Measurements from ENCODE around the gene ARPC1A. TPM values are rescaled to one million over a fixed set of nuclear protein-coding genes. Genes with fewer than 3 reads are reported as not detected.
"Not testable (repeated sequence)": the region's sequence is repeated elsewhere in the genome, so short reads cannot be mapped to it uniquely, and the experiment has no call there.

The ARPC1A gene
- total RNA-seq, 1 donor from 2014 or later, result 105 TPM

GRCh38 chr7:99324559-99324958 is 1.1 kb upstream of the ARPC1A start:
- H3K27ac Mint-ChIP-seq (ENCODE audit: unreplicated experiment), result no peak overlapping the region
- H3K27me3 Mint-ChIP-seq (ENCODE audit: unreplicated experiment), result no peaks in the 10 kb centered on the region
- peak overlapping the region; percentile 86 for H3K4me3 Mint-ChIP-seq (ENCODE audit: unreplicated experiment)
- no peak for DNase-seq (ENCODE audit: extremely low spot score, unreplicated experiment)
- no peaks in the 10 kb centered on the region for H3K9me3 Mint-ChIP-seq (ENCODE audit: unreplicated experiment)
- no peak for TF ChIP-seq CTCF (IDR thresholded peaks at IDR 0.05)
- no peaks in the 10 kb centered on the region for H3K36me3 Mint-ChIP-seq (ENCODE audit: unreplicated experiment)
- H3K4me1 Mint-ChIP-seq (ENCODE audit: unreplicated experiment), result peaks cover 27% of the 10 kb centered on the region

GRCh38 chr7:99325001-99325493 is 651 bp upstream of the ARPC1A start:
- H3K4me3 Mint-ChIP-seq (ENCODE audit: unreplicated experiment), result peak overlapping the region; percentile 86
- H3K27ac Mint-ChIP-seq (ENCODE audit: unreplicated experiment), result no peak overlapping the region
- no peaks in the 10 kb centered on the region for H3K9me3 Mint-ChIP-seq (ENCODE audit: unreplicated experiment)
- H3K4me1 Mint-ChIP-seq (ENCODE audit: unreplicated experiment), result peaks cover 31% of the 10 kb centered on the region
- no peaks in the 10 kb centered on the region for H3K36me3 Mint-ChIP-seq (ENCODE audit: unreplicated experiment)
- H3K27me3 Mint-ChIP-seq (ENCODE audit: unreplicated experiment), result no peaks in the 10 kb centered on the region
- TF ChIP-seq CTCF (IDR thresholded peaks at IDR 0.05), result no peak
- no peak for DNase-seq (ENCODE audit: extremely low spot score, unreplicated experiment)

- Mint-ChIP-seq H3K9me3 (ENCODE audit: unreplicated experiment) (no peaks in the 10 kb centered on the region), H3K4me3 (ENCODE audit: unreplicated experiment) (peak overlapping the region; percentile 86), H3K27ac (ENCODE audit: unreplicated experiment) (peak overlapping the region; percentile 75), H3K4me1 (ENCODE audit: unreplicated experiment) (peaks cover 42% of the 10 kb centered on the region), H3K27me3 (ENCODE audit: unreplicated experiment) (no peaks in the 10 kb centered on the region), H3K36me3 (ENCODE audit: unreplicated experiment) (no peaks in the 10 kb centered on the region)
- no peak for TF ChIP-seq CTCF (IDR thresholded peaks at IDR 0.05)
- no peak for DNase-seq (ENCODE audit: extremely low spot score, unreplicated experiment)
These were observed 697 bp downstream of the ARPC1A start for GRCh38 chr7:99326408-99326782.

GRCh38 chr7:99330314-99330961 is 4.7 kb downstream of the ARPC1A start:
- peak overlapping the region; percentile 42 for H3K4me3 Mint-ChIP-seq (ENCODE audit: unreplicated experiment)
- DNase-seq (ENCODE audit: extremely low spot score, unreplicated experiment); H3K27me3 Mint-ChIP-seq (ENCODE audit: unreplicated experiment); H3K9me3 Mint-ChIP-seq (ENCODE audit: unreplicated experiment): not testable (repeated sequence)
- H3K4me1 Mint-ChIP-seq (ENCODE audit: unreplicated experiment), result peaks cover 42% of the 10 kb centered on the region
- H3K27ac Mint-ChIP-seq (ENCODE audit: unreplicated experiment), result peak overlapping the region; percentile 92
- peaks cover 13% of the 10 kb centered on the region for H3K36me3 Mint-ChIP-seq (ENCODE audit: unreplicated experiment)

- Mint-ChIP-seq H3K4me1 (ENCODE audit: unreplicated experiment) (peaks cover 42% of the 10 kb centered on the region), H3K27ac (ENCODE audit: unreplicated experiment) (peak overlapping the region; percentile 92), H3K27me3 (ENCODE audit: unreplicated experiment) (no peaks in the 10 kb centered on the region), H3K36me3 (ENCODE audit: unreplicated experiment) (peaks cover 14% of the 10 kb centered on the region), H3K4me3 (ENCODE audit: unreplicated experiment) (no peak overlapping the region), H3K9me3 (ENCODE audit: unreplicated experiment) (no peaks in the 10 kb centered on the region)
- no peak for DNase-seq (ENCODE audit: extremely low spot score, unreplicated experiment)
- TF ChIP-seq CTCF (IDR thresholded peaks at IDR 0.05), result no peak
These were observed 5.3 kb downstream of the ARPC1A start for GRCh38 chr7:99331002-99331401.
